ENCODE results near the gene NEXMIF.
"Not testable (repeated sequence)": the region's sequence is repeated elsewhere in the genome, so short reads cannot be mapped to it uniquely, and the experiment has no call there.

Gene NEXMIF

DNA sequence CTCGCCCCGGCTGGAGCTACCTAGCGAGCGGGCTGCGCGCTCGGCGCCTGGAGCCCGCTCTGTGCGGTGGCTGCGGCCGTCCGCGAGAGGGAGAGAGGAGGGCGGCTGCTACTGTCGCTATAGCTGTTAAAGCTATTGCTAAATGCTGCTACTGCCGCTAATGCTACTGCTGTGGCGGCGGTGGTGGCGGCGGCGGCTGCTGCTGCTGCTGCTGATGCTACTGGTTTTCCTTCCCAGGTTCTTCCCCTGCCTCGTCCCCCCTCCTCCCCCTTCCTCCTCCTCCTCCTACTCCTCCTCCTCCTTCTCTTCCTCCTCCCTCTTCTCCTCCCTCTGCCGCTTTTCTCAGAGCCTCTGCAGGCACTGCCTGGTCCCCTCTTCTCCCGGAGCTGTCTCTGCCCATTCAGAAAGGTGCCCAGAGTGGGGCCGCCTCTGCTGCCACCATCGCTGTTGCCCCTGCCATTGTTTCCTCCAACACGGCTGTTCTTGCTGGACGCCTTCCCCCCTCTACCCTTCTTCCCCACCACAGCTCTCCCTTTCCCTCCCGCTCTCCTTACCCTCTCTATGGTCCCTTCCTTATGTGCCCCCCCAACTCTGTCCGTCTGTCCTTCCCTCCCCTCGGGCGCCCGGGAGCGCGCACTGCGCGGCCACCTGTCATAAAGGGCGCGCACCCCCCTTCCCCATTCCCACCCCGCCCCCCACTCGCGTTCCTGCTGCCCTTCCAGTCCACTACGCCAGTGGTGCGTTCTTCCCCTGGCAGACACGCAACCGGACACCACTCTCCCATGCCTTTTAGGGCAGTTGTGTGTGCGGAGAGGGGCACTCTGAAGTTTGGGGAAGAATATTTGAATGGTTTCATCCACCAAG lies at the start of gene NEXMIF:
TSS of gene NEXMIF (minus strand) at position 228 of the 864 bp plus-strand sequence.
- H3K9ac ChIP-seq (ENCODE audit: low read depth, low read length, poor library complexity, severe bottlenecking): no peak within 1 kb of the TSS
- H3K27me3 ChIP-seq (ENCODE audit: insufficient read depth, low read length, poor library complexity, severe bottlenecking): no peaks in the 10 kb centered on the region
- no peaks in the 10 kb centered on the region for H4K20me1 ChIP-seq (ENCODE audit: insufficient read depth, low read length, poor library complexity, severe bottlenecking)
- no peaks in the 10 kb centered on the region for H3K4me1 ChIP-seq (ENCODE audit: insufficient read depth, low read length, poor library complexity, severe bottlenecking)
- H3F3A ChIP-seq (ENCODE audit: low read depth): no peaks in the 10 kb centered on the region
- H3K9me3 ChIP-seq (ENCODE audit: insufficient read depth, low read depth, low read length): no peaks in the 10 kb centered on the region
- TF ChIP-seq, protein P1, sequence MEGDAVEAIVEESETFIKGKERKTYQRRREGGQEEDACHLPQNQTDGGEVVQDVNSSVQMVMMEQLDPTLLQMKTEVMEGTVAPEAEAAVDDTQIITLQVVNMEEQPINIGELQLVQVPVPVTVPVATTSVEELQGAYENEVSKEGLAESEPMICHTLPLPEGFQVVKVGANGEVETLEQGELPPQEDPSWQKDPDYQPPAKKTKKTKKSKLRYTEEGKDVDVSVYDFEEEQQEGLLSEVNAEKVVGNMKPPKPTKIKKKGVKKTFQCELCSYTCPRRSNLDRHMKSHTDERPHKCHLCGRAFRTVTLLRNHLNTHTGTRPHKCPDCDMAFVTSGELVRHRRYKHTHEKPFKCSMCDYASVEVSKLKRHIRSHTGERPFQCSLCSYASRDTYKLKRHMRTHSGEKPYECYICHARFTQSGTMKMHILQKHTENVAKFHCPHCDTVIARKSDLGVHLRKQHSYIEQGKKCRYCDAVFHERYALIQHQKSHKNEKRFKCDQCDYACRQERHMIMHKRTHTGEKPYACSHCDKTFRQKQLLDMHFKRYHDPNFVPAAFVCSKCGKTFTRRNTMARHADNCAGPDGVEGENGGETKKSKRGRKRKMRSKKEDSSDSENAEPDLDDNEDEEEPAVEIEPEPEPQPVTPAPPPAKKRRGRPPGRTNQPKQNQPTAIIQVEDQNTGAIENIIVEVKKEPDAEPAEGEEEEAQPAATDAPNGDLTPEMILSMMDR (conservative IDR thresholded peaks at IDR 0.05; ENCODE audit: low read length): no peak
- TF ChIP-seq EZH2phosphoT487 (IDR thresholded peaks at IDR 0.05; ENCODE audit: borderline replicate concordance): no peak
- H3K36me3 ChIP-seq (ENCODE audit: insufficient read depth, low read length): no peaks in the 10 kb centered on the region
- H2AFZ ChIP-seq (ENCODE audit: low read length): no peak within 1 kb of the TSS
- H3K79me2 ChIP-seq (ENCODE audit: insufficient read depth, low read length): no peaks in the 10 kb centered on the region
- H3K4me3 ChIP-seq (ENCODE audit: low read length, poor library complexity, severe bottlenecking): no peak within 1 kb of the TSS
- no peaks in the 10 kb centered on the region for H3K9me2 ChIP-seq (replicated peaks; ENCODE audit: low read depth, low read length)
- H3K4me2 ChIP-seq (ENCODE audit: low read depth, low read length, poor library complexity, severe bottlenecking): no peak within 1 kb of the TSS

DNA sequence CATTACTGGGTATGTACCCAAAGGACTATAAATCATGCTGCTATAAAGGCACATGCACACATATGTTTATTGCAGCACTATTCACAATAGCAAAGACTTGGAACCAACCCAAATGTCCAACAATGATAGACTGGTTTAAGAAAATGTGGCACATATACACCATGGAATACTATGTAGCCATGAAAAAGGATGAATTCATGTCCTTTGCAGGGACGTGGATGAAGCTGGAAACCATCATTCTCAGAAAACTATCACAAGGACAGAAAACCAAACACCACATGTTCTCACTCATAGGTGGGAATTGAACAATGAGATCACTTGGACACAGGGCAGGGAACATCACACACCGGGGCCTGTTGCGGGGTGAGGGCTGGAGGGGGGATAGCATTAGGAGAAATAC lies 36.7 kb upstream of the NEXMIF start:
- H3K9me2 ChIP-seq (replicated peaks; ENCODE audit: low read depth, low read length); H3K4me3 ChIP-seq (ENCODE audit: low read length, poor library complexity, severe bottlenecking); H2AFZ ChIP-seq (ENCODE audit: low read length); H3K27me3 ChIP-seq (ENCODE audit: insufficient read depth, low read length, poor library complexity, severe bottlenecking); H3K4me1 ChIP-seq (ENCODE audit: insufficient read depth, low read length, poor library complexity, severe bottlenecking); H3K9ac ChIP-seq (ENCODE audit: low read depth, low read length, poor library complexity, severe bottlenecking); H3K79me2 ChIP-seq (ENCODE audit: insufficient read depth, low read length); H4K20me1 ChIP-seq (ENCODE audit: insufficient read depth, low read length, poor library complexity, severe bottlenecking); H3K36me3 ChIP-seq (ENCODE audit: insufficient read depth, low read length); H3K9me3 ChIP-seq (ENCODE audit: insufficient read depth, low read depth, low read length); H3K4me2 ChIP-seq (ENCODE audit: low read depth, low read length, poor library complexity, severe bottlenecking); H3F3A ChIP-seq (ENCODE audit: low read depth): not testable (repeated sequence)

DNA sequence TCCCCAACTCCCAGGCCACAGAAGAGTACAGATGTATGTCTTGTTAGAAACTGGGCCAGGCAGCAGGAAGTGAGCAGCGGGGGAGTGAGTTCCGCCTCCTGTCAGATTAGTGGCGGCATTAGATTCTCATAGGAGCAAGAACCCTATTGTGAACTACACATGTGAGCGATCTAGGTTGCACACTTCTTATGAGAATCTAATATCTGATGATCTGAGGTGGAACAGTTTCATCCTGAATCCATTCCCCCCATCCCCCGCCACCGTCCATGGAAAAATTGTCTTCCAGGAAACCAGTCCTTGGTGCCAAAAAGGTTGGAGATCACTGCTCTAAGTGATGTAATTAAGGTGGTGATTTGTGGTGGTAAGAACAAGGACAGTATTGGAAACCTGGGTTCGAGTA lies 24.5 kb upstream of the NEXMIF start:
- no peaks in the 10 kb centered on the region for H3F3A ChIP-seq (ENCODE audit: low read depth)
- H4K20me1 ChIP-seq (ENCODE audit: insufficient read depth, low read length, poor library complexity, severe bottlenecking): no peaks in the 10 kb centered on the region
- H3K27me3 ChIP-seq (ENCODE audit: insufficient read depth, low read length, poor library complexity, severe bottlenecking): no peaks in the 10 kb centered on the region
- TF ChIP-seq EZH2phosphoT487 (IDR thresholded peaks at IDR 0.05; ENCODE audit: borderline replicate concordance): no peak
- TF ChIP-seq, protein P1 (conservative IDR thresholded peaks at IDR 0.05; ENCODE audit: low read length): no peak
- H3K9ac ChIP-seq (ENCODE audit: low read depth, low read length, poor library complexity, severe bottlenecking): no peak overlapping the region
- no peak overlapping the region for H2AFZ ChIP-seq (ENCODE audit: low read length)
- H3K4me3 ChIP-seq (ENCODE audit: low read length, poor library complexity, severe bottlenecking): no peak overlapping the region
- H3K4me2 ChIP-seq (ENCODE audit: low read depth, low read length, poor library complexity, severe bottlenecking): no peak overlapping the region
- no peaks in the 10 kb centered on the region for H3K79me2 ChIP-seq (ENCODE audit: insufficient read depth, low read length)
- no peaks in the 10 kb centered on the region for H3K9me2 ChIP-seq (replicated peaks; ENCODE audit: low read depth, low read length)
- H3K36me3 ChIP-seq (ENCODE audit: insufficient read depth, low read length): no peaks in the 10 kb centered on the region
- no peaks in the 10 kb centered on the region for H3K9me3 ChIP-seq (ENCODE audit: insufficient read depth, low read depth, low read length)
- no peaks in the 10 kb centered on the region for H3K4me1 ChIP-seq (ENCODE audit: insufficient read depth, low read length, poor library complexity, severe bottlenecking)

DNA sequence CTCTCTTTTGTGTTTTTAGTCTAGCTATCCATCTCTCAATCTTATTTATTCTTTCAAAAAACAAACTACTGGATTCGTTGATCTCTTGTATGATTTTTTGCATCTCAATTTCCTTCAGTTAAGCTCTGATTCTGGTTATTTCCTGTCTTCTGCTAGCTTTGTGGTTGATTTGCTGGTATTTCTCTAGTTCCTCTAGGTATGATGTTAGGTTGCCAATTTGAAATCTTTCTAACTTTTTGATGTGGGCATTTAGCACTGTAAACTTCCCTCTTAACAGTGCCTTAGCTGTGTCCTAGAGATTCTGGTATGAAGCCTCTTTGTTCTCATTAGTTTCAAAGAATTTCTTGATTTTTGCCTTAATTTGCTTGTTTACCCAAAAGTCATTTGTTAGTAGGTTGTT lies 15.2 kb upstream of the NEXMIF start:
- H3F3A ChIP-seq (ENCODE audit: low read depth): no peaks in the 10 kb centered on the region
- no peaks in the 10 kb centered on the region for H3K9me3 ChIP-seq (ENCODE audit: insufficient read depth, low read depth, low read length)
- no peak for TF ChIP-seq EZH2phosphoT487 (IDR thresholded peaks at IDR 0.05; ENCODE audit: borderline replicate concordance)
- TF ChIP-seq, protein P1 (conservative IDR thresholded peaks at IDR 0.05; ENCODE audit: low read length): no peak
- no peak overlapping the region for H3K9ac ChIP-seq (ENCODE audit: low read depth, low read length, poor library complexity, severe bottlenecking)
- no peaks in the 10 kb centered on the region for H3K36me3 ChIP-seq (ENCODE audit: insufficient read depth, low read length)
- no peak overlapping the region for H2AFZ ChIP-seq (ENCODE audit: low read length)
- no peaks in the 10 kb centered on the region for H3K79me2 ChIP-seq (ENCODE audit: insufficient read depth, low read length)
- no peak overlapping the region for H3K4me3 ChIP-seq (ENCODE audit: low read length, poor library complexity, severe bottlenecking)
- no peak overlapping the region for H3K4me2 ChIP-seq (ENCODE audit: low read depth, low read length, poor library complexity, severe bottlenecking)
- H3K27me3 ChIP-seq (ENCODE audit: insufficient read depth, low read length, poor library complexity, severe bottlenecking): no peaks in the 10 kb centered on the region
- no peaks in the 10 kb centered on the region for H3K9me2 ChIP-seq (replicated peaks; ENCODE audit: low read depth, low read length)
- no peaks in the 10 kb centered on the region for H4K20me1 ChIP-seq (ENCODE audit: insufficient read depth, low read length, poor library complexity, severe bottlenecking)
- no peaks in the 10 kb centered on the region for H3K4me1 ChIP-seq (ENCODE audit: insufficient read depth, low read length, poor library complexity, severe bottlenecking)
